ENCODE measurements around the gene ARRDC5.
A peak's percentile ranks its signal among the peaks of the same experiment; 100 is the strongest.
"Not testable (repeated sequence)": the region's sequence is repeated elsewhere in the genome, so short reads cannot be mapped to it uniquely, and the experiment has no call there.

The ARRDC5 gene

DNA sequence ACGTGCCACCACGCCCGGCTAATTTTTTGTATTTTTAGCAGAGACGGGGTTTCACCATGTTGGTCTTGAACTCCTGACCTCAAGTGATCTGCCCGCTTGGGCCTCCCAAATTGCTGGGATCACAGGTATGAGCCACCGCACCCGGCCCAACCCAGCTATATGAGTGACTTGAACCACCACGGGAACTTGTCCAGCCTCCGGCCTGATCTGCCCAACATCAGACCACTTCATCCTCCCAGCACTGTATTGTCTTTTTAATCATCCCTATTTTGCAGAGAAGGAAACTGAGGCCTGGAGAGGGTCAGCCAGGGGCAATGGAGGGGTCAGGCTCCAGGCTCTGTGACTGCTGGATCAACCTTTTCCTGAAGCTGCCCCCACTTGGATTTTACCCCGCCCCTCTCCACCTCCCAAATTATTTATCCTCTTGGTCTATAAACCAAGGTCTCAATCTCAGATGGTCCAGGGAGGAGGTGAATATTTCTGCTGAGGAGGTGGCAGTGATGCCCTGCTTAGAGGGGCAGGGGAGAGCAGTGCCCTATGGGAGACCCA, 34.3 kb downstream of the ARRDC5 start:
- DNase-seq (ENCODE audit: low spot score): no peak

DNA sequence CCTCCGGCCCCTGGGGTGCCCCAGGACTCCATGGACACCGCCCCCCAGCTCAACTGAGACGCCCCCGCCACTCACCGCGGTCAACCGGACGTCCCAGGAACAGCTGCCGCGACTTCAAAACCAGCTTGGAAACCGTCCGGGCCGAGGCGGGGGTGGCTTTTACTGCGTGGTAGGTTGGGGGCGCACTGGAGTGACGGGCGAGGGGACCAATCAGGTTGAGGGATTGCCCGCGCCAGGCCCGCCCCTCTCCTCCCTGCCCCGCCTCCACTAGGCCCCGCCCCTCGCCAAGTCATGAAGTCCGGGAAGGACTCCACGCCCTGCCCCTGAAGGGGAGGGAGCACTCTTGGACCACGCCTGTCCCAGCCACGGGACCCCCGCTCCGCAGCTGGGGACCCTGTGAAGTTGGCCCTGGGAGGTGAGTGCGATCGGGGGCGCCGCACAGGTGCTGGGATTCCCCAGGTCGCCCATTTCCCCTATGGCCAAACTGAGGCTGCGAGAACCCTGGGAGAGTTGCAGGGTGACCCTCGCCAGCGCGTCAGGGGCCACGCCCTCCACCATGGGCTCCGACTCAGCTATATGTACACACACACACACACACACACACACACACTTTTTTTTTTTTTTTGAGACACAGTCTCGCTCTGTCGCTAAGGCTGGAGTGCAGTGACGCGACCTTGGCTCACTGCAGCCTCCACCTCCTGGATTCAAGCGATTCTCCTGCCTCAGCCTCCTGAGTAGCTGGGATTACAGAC, 35.0 kb downstream of the ARRDC5 start, which contains the start of gene PLIN3:
Gene PLIN3 (minus strand): TSS at position 134 of the 752 bp plus-strand sequence. CDS start 6,273 bp downstream, outside the sequence.
- peak; percentile 84 for DNase-seq (ENCODE audit: low spot score)

DNA sequence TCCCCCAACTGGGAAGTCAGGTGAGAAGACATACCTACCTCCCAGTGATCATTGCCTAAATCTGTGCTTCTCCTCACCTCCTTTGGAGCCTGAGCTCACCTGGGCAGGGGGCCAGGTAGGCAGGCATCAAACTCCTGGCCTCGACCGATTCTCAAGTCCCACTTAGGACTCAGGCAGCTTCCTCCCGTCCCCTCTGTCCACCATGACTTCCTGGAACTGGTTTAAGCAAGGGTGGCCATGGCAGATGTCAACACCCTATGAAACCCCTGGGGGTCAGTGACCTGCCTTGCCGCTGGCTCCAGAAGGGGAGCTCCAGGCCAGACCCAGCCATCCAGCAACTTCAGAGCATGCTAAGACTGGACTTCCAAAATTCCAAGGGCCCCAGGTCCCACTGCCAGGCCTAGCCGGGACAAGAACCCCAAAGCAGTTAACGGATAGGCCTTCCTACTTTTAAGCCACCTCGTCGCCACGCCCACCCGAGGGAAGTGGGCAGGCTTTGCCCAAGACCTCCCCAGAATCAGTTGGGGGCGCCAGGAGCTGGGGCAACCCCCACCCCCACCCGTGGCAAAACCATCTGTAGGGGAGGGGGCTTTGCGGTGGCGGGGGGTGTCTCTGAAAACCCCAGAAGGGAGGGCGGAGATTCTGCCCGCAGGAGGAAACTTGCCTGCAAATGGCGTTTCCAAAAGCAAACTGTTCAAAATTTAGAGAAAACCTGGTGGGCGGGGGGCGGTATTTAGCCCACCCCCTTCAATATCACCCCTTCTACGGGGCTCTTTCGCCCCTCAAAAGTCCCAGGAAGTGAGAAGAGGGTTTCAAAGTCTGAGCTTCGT, 35.9 kb downstream of the ARRDC5 start:
- DNase-seq (ENCODE audit: low spot score): no peak

DNA sequence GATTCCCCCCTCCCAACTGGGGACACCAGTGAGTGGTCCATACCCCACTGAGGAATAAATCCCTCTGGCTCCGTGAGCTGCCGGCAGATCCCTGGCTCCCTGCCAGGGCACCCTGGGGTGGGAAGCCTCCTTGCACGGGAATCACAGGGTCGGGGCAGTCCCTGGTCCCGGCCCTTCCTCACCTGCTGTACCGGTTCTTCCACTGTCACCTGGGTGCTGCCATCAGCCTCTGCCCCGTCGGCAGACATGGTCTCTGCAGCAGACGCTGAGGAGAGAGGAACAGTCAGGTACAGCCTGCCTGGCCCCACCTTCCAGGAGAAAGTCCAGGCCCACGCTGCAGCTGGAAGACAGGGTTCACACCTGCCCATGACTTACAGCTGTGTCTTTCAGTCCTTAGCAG, 41.5 kb downstream of the ARRDC5 start:
- DNase-seq (ENCODE audit: low spot score): no peak

DNA sequence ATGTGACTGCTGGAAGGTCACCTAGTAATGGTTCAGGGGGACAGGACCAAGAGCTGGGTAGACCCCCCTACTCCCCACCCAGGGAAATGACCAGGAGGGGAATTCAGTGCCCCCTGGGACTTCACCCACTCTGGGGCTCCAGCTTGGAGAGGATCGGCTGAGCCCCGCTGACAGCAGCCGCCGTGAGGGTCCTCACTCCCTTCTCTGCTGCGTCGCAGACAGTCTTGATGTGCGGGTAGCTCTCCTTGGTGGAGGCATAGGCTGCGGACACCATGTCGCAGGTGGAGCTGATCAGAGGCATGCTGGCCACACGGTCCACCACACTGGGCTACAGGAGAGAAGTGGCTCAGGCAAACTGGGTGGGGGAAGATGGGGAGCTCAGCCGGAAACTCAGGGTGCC, 43.0 kb downstream of the ARRDC5 start:
- DNase-seq (ENCODE audit: low spot score): no peak

DNA sequence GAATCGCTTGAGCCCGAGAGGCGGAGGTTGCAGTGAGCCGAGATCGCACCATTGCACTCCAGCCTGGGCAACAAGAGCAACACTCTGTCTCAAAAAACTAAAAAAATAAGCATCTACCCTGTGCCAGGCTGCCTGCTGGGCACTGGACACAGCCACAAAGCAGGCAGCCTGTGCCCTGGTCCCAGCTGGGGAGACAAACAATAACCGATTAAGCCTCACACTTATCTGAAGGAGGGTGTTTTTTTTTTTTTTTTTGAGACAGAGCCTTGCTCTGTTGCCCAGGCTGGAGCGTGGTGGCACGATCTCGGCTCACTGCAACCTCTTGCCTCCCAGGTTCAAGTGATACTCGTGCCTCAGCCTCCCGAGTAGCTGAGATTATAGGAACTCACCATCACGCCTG, 46.2 kb downstream of the ARRDC5 start:
- DNase-seq (ENCODE audit: low spot score): not testable (repeated sequence)

DNA sequence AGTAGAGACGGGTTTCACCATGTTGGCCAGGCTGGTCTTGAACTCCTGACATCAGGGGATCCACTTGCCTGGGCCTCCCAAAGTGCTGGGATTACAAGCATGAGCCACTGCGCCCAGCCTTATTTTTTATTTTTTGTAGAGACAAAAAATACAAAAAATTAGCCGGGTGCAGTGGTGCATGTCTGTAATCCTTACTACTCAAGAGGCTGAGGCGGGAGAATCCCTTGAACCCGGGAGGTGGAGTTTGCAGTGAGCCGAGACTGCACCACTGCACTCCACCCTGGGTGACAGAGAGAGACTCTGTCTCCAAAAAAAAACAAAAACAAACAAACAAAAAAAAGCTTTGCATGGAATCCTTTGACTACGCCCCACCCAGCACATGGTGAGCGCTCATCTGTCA, 49.2 kb downstream of the ARRDC5 start:
- DNase-seq (ENCODE audit: low spot score): not testable (repeated sequence)

DNA sequence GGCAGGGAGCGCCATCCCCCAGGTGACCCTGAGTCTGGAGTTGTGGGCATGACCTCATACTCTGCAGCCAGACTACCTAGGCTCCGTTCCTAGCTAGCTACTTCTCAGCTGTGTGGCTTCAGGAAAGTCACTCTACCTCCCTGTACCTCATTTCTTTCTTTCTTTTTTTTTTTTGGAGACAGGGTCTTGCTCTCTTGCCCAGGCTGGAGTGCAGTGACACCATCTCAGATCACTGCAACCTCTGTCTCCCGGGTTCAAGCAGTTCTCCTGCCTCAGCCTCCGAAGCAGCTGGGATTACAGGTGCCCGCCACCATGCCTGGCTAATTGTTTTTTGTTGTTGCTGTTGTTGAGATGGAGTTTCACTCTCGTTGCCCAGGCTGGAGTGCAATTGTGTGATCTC, 50.2 kb downstream of the ARRDC5 start:
- no peak for DNase-seq (ENCODE audit: low spot score)

DNA sequence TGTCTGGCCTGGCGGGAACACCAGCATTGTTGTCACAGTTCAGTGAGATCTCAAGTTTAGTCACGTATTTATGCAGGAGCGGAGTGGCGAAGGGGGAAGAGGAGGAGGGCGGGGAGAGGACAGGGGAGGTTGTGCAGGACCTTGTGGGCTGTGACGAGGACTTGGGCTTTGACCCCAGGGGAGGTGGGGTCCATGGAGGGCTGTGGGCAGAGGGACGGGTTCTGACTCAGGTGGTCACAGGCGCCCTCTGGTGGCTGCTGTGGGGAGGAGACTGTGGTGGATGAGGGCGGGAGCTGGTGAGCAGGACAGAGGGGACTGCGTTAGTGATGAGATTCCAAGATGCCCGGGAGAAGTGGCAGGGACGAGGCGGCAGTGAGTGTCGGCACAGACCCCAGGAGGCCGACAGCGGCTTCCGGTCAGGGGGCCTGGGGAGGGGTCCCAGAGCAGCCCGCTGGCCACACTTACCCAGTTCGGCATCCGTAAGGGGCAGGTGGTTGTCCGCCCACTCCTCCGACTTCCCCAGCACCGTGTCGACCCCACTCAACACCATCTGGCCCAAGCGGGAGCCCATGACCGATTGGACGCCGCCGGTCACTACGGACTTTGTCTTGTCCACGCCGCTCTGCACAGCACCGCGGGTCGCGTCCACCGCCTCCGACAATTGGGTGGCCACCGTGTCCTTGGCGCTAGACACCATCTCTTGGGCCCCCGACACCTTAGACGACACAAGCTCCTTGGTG, 51.0 kb downstream of the ARRDC5 start:
- DNase-seq (ENCODE audit: low spot score): no peak

DNA sequence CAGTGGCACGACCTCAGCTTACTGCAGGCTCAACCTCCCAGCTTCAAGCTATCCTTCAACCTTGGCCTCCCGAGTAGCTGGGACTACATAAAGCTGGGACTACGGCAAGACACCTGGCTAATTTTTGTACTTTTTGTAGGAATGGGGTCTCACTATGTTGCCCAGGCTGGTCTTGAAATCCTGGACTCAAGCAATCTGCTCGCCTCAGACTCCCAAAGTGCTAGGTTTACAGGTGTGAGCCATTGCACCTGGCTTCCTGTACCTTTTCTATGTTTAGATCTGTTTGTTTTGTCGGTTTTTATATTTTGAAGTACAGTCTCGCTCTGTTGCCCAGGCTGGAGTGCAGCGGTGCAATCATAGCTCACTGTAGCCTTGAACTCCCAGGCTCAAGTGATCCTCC, 53.7 kb downstream of the ARRDC5 start:
- DNase-seq (ENCODE audit: low spot score): no peak

DNA sequence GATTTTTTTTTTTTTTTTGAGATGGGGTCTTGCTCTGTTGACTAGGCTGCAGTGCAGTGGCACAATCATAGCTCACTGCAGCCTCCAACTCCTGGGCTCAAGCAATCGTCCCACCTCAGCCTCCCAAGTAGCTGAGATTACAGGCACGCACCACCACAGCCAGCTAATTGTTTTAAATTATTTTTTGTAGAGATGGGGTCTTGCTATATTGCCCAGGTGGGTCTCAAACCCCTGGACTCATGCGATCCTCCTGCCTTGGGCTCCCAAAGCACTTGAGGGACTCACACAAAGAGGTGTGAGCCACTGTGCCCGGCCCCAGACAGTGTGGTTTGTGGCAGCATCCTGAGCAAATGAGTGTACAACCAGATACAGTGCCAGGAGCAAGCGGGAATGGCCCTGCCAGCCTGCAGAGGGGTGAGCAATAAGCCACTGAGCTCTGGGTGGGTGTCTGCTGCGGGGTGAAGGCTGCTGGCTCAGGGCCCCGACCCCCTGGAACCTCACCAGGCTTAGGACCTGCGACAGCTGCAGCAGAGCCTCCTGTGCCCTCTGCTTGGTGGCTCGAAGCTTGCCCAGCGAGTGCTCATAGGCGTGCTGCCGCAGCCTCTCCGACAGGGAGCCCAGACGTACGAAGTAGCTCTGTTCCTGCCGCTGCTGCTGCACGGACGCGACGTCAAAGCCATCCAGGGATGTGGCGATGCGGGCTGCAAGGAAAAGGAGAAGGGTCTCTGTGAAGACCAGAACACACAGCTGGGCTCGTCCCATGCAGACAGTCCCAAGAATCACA, 55.3 kb downstream of the ARRDC5 start:
- DNase-seq (ENCODE audit: low spot score): no peak

DNA sequence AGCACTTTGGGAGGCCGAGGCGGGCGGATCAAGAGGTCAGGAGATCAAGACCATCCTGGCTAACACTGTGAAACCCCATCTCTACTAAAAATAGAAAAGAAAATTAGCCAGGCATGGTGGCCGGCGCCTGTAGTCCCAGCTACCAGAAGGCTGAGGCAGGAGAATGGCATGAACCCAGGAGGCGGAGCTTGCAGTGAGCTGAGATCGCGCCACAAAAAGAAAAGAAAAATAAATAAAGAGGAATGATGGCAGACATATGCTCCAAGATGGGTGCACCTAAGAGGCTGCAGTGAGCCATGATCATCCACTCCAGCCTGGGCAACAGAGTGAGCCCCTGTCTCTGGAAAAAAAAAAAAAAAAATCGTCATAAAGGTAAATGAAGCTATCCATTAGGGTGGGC, 56.7 kb downstream of the ARRDC5 start:
- DNase-seq (ENCODE audit: low spot score): not testable (repeated sequence)

DNA sequence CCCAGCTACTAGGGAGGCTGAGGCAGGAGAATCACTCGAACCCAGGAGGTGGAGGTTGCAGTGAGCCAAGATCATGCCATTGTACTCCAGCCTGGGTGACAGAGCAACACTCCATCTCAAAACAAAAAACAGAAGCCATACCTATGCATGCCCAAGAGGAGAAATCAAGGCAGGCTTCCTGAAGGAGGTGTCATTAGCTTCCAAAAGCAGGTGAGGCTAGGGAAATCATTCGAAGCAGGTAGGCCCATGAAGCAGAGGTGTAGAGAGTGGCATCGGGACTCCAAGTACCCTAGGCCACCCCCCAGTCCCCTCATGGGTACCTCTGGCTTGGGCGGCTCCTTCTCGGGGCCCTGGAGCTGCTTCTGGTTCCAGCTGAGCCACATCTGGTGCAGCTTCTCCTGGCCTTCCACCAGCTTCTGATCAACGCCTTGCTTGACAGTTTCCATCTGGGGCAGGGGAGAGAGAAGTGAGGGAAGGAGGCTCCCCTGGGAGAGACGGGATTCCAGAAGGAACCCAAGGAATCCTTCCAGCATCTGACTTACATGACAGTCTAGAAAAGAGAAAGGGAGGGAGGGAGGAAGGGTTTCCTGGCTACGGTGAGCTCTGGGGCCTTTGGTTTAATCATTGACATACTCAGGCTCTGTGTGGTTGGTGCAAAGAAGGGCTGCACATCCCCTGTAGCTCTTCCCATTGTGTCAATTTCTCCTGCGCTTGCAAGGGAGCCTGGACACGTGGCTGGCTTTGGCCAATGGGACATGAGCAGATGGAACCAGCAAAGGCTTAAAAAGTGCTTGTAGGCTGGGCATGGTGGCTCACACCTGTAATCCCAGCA, 58.1 kb downstream of the ARRDC5 start:
- DNase-seq (ENCODE audit: low spot score): no peak

DNA sequence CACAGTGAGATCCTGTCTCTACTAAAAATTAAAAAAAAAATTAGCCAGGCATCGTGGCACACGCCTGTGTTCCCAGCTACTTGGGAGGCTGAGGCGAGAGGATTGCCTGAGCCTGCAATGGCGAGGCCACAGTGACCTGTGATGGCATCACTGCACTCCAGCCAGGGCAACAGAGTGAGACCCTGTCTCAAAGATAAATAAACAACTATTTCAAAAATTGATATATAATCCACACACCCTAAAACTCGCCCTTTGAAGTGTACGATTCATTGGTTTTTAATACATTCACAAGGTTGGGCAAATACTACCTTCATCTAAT, 59.1 kb downstream of the ARRDC5 start:
- no peak for DNase-seq (ENCODE audit: low spot score)
